ENCODE results near the gene DCST2. TPM values are rescaled to one million over a fixed set of nuclear protein-coding genes. Genes with fewer than 3 reads are reported as not detected.

Gene DCST2
- total and polyA plus RNA-seq, 2 of the 8 experiments (the other 6 are each of a cell fraction or from before 2014, with no cell fraction given): 0.43 to 2.1 TPM

- peak; percentile 56 for TF ChIP-seq SP2 (IDR thresholded peaks at IDR 0.05; ENCODE audit: low read length)
- peak in 1 of 2 experiments; percentile 44; a peak in 1 of 4 replicates for TF ChIP-seq HDAC2 (IDR thresholded peaks at IDR 0.05; ENCODE audit: borderline replicate concordance in 1 of 2, low read depth in 2 of 2, low read length in 2 of 2)
- TF ChIP-seq MAFK (IDR thresholded peaks at IDR 0.05; ENCODE audit: low read depth, low read length): no peak
- TF ChIP-seq TEAD4 (IDR thresholded peaks at IDR 0.05; ENCODE audit: low read depth, low read length): no peak
- peak; percentile 91; the same call in 1 of the 2 replicates for TF ChIP-seq KDM1A (IDR thresholded peaks at IDR 0.05; ENCODE audit: borderline replicate concordance, low read length)
- TF ChIP-seq NRF1 (IDR thresholded peaks at IDR 0.05; ENCODE audit: low read depth, low read length): no peak
- TF ChIP-seq CREB1 (IDR thresholded peaks at IDR 0.05): peak; percentile 62; the same call in 1 of the 2 replicates
- peak; percentile 66 for TF ChIP-seq SP1 (IDR thresholded peaks at IDR 0.05; ENCODE audit: low read depth, low read length)
- 0 out of 2 replicates have a peak, but pooled peaks have one; percentile 8 for TF ChIP-seq RXRA (IDR thresholded peaks at IDR 0.05; ENCODE audit: insufficient read depth, low read depth, low read length)
- no peak for TF ChIP-seq JUND (IDR thresholded peaks at IDR 0.05; ENCODE audit: low read length)
Measured at GRCh38 chr1:155001675-155002463, 31.7 kb downstream of the DCST2 start (continued).

All from H1 (cell line).